Measurements from ENCODE around the gene COX6B2.
A peak's percentile ranks its signal among the peaks of the same experiment; 100 is the strongest.

COX6B2 gene

GRCh38 chr19:55312621-55313512 is 41.7 kb downstream of the COX6B2 start:
- DNase-seq (ENCODE audit: low read depth): no peak

GRCh38 chr19:55311797-55312196 is 42.7 kb downstream of the COX6B2 start:
- no peak for DNase-seq (ENCODE audit: low read depth)

- no peak for DNase-seq (ENCODE audit: low read depth)
These were observed 43.1 kb downstream of the COX6B2 start for GRCh38 chr19:55311397-55311796.

- DNase-seq (ENCODE audit: low read depth): no peak
These were observed 44.0 kb downstream of the COX6B2 start for GRCh38 chr19:55310498-55310897.

GRCh38 chr19:55309448-55309847 is 45.1 kb downstream of the COX6B2 start:
- no peak for DNase-seq (ENCODE audit: low read depth)

GRCh38 chr19:55308281-55308680 is 46.2 kb downstream of the COX6B2 start:
- no peak for DNase-seq (ENCODE audit: low read depth)

GRCh38 chr19:55306712-55307111 is 47.8 kb downstream of the COX6B2 start:
- DNase-seq (ENCODE audit: low read depth): no peak

- DNase-seq (ENCODE audit: low read depth): no peak
These were observed 48.4 kb downstream of the COX6B2 start for GRCh38 chr19:55305983-55306562.

- DNase-seq (ENCODE audit: low read depth): peak; percentile 11
These were observed 49.0 kb downstream of the COX6B2 start for GRCh38 chr19:55305491-55305890.

GRCh38 chr19:55304980-55305379 is 49.5 kb downstream of the COX6B2 start:
- no peak for DNase-seq (ENCODE audit: low read depth)

GRCh38 chr19:55304279-55304978 is 50.1 kb downstream of the COX6B2 start:
- no peak for DNase-seq (ENCODE audit: low read depth)

GRCh38 chr19:55303477-55303876 is 51.0 kb downstream of the COX6B2 start:
- no peak for DNase-seq (ENCODE audit: low read depth)

- no peak for DNase-seq (ENCODE audit: low read depth)
These were observed 52.2 kb downstream of the COX6B2 start for GRCh38 chr19:55302318-55302703.

GRCh38 chr19:55301459-55302317 is 52.8 kb downstream of the COX6B2 start:
- peak; percentile 96 for DNase-seq (ENCODE audit: low read depth)

GRCh38 chr19:55300886-55301458 is 53.5 kb downstream of the COX6B2 start:
- DNase-seq (ENCODE audit: low read depth): no peak

GRCh38 chr19:55299991-55300390 is 54.5 kb downstream of the COX6B2 start:
- no peak for DNase-seq (ENCODE audit: low read depth)
